ENCODE data around the gene ORC3. TPM values are rescaled to one million over a fixed set of nuclear protein-coding genes. Genes with fewer than 3 reads are reported as not detected.

ORC3 gene
- total RNA-seq, 2 experiments from 2014 or later: 24.1 to 24.5 TPM

- DNase-seq: no peak
- ChIA-PET CTCF (interaction anchor here (1.2 kb wide), 1 partner anchor 44 kb away, joined by 3 read pairs; no protein-coding TSS in a partner anchor), POLR2A (no interaction called here)
- no peaks in the 10 kb centered on the region for H3K4me1 Mint-ChIP-seq
- H3K27me3 Mint-ChIP-seq: no peaks in the 10 kb centered on the region
- no peak overlapping the region for H3K27ac Mint-ChIP-seq
- H3K4me3 Mint-ChIP-seq: no peak overlapping the region
- peaks cover 31% of the 10 kb centered on the region for H3K36me3 Mint-ChIP-seq (ENCODE audit: low read depth)
- H3K9me3 Mint-ChIP-seq: no peaks in the 10 kb centered on the region
Measured at GRCh38 chr6:87617405-87617804, 27.5 kb downstream of the ORC3 start.

- ChIA-PET CTCF (no interaction called here), POLR2A (no interaction called here)
- no peaks in the 10 kb centered on the region for H3K9me3 Mint-ChIP-seq
- H3K27me3 Mint-ChIP-seq: no peaks in the 10 kb centered on the region
- H3K27ac Mint-ChIP-seq: no peak overlapping the region
- H3K36me3 Mint-ChIP-seq (ENCODE audit: low read depth): peaks cover 29% of the 10 kb centered on the region
- H3K4me3 Mint-ChIP-seq: no peak overlapping the region
- H3K4me1 Mint-ChIP-seq: peaks cover 8% of the 10 kb centered on the region
- no peak for DNase-seq
Measured at GRCh38 chr6:87618531-87618930, 28.6 kb downstream of the ORC3 start.

- H3K27me3 Mint-ChIP-seq: no peaks in the 10 kb centered on the region
- no peak for DNase-seq
- peak overlapping the region; percentile 30 for H3K27ac Mint-ChIP-seq
- peaks cover 8% of the 10 kb centered on the region for H3K4me1 Mint-ChIP-seq
- H3K9me3 Mint-ChIP-seq: no peaks in the 10 kb centered on the region
- CTCF ChIA-PET: no interaction called here
- no peak overlapping the region for H3K4me3 Mint-ChIP-seq
- peaks cover 29% of the 10 kb centered on the region for H3K36me3 Mint-ChIP-seq (ENCODE audit: low read depth)
- POLR2A ChIA-PET: no interaction called here
Measured at GRCh38 chr6:87623248-87623647, 33.3 kb downstream of the ORC3 start.

- POLR2A ChIA-PET: no interaction called here
- no peak overlapping the region for H3K4me3 Mint-ChIP-seq
- no peaks in the 10 kb centered on the region for H3K27me3 Mint-ChIP-seq
- H3K9me3 Mint-ChIP-seq: no peaks in the 10 kb centered on the region
- CTCF ChIA-PET: no interaction called here
- DNase-seq: no peak
- peaks cover 39% of the 10 kb centered on the region for H3K36me3 Mint-ChIP-seq (ENCODE audit: low read depth)
- peaks cover 1% of the 10 kb centered on the region for H3K4me1 Mint-ChIP-seq
- no peak overlapping the region for H3K27ac Mint-ChIP-seq
Measured at GRCh38 chr6:87628424-87628823, 38.5 kb downstream of the ORC3 start.

GRCh38 chr6:87628881-87629280 lies 38.9 kb downstream of the ORC3 start:
- H3K4me1 Mint-ChIP-seq: no peaks in the 10 kb centered on the region
- H3K36me3 Mint-ChIP-seq (ENCODE audit: low read depth): peaks cover 37% of the 10 kb centered on the region
- H3K4me3 Mint-ChIP-seq: no peak overlapping the region
- no peaks in the 10 kb centered on the region for H3K27me3 Mint-ChIP-seq
- H3K9me3 Mint-ChIP-seq: no peaks in the 10 kb centered on the region
- H3K27ac Mint-ChIP-seq: no peak overlapping the region
- CTCF ChIA-PET: no interaction called here
- POLR2A ChIA-PET: no interaction called here
- no peak for DNase-seq

- ChIA-PET CTCF (no interaction called here), POLR2A (no interaction called here)
- Mint-ChIP-seq H3K27me3 (no peaks in the 10 kb centered on the region), H3K27ac (no peak overlapping the region), H3K9me3 (no peaks in the 10 kb centered on the region), H3K36me3 (ENCODE audit: low read depth) (peaks cover 28% of the 10 kb centered on the region), H3K4me3 (no peak overlapping the region), H3K4me1 (no peaks in the 10 kb centered on the region)
- no peak for DNase-seq
Measured at GRCh38 chr6:87630746-87631145, 40.8 kb downstream of the ORC3 start.

- Mint-ChIP-seq H3K27ac (no peak overlapping the region), H3K36me3 (ENCODE audit: low read depth) (peaks cover 39% of the 10 kb centered on the region), H3K27me3 (no peaks in the 10 kb centered on the region), H3K4me3 (no peak overlapping the region), H3K4me1 (no peaks in the 10 kb centered on the region), H3K9me3 (no peaks in the 10 kb centered on the region)
- DNase-seq: no peak
- CTCF ChIA-PET: interaction anchor here (1.4 kb wide), 1 partner anchor 10 kb away, joined by 3 read pairs; no protein-coding TSS in a partner anchor
- POLR2A ChIA-PET: no interaction called here
Measured at GRCh38 chr6:87633851-87634250, 43.9 kb downstream of the ORC3 start.

- ChIA-PET CTCF (no interaction called here), POLR2A (no interaction called here)
- peaks cover 42% of the 10 kb centered on the region for H3K36me3 Mint-ChIP-seq (ENCODE audit: low read depth)
- no peaks in the 10 kb centered on the region for H3K27me3 Mint-ChIP-seq
- H3K9me3 Mint-ChIP-seq: no peaks in the 10 kb centered on the region
- DNase-seq: no peak
- H3K27ac Mint-ChIP-seq: no peak overlapping the region
- peaks cover 4% of the 10 kb centered on the region for H3K4me1 Mint-ChIP-seq
- H3K4me3 Mint-ChIP-seq: no peak overlapping the region
Measured at GRCh38 chr6:87636315-87636714, 46.4 kb downstream of the ORC3 start.

GRCh38 chr6:87637106-87637505 lies 47.2 kb downstream of the ORC3 start:
- H3K4me1 Mint-ChIP-seq: peaks cover 6% of the 10 kb centered on the region
- no peak for DNase-seq
- H3K9me3 Mint-ChIP-seq: no peaks in the 10 kb centered on the region
- H3K4me3 Mint-ChIP-seq: no peak overlapping the region
- no peaks in the 10 kb centered on the region for H3K27me3 Mint-ChIP-seq
- POLR2A ChIA-PET: no interaction called here
- H3K27ac Mint-ChIP-seq: no peak overlapping the region
- H3K36me3 Mint-ChIP-seq (ENCODE audit: low read depth): peaks cover 42% of the 10 kb centered on the region
- CTCF ChIA-PET: no interaction called here

GRCh38 chr6:87639373-87639772 lies 49.4 kb downstream of the ORC3 start:
- ChIA-PET POLR2A (no interaction called here), CTCF (no interaction called here)
- Mint-ChIP-seq H3K4me3 (no peak overlapping the region), H3K27ac (no peak overlapping the region), H3K4me1 (peaks cover 7% of the 10 kb centered on the region), H3K36me3 (ENCODE audit: low read depth) (peaks cover 31% of the 10 kb centered on the region), H3K9me3 (no peaks in the 10 kb centered on the region), H3K27me3 (no peaks in the 10 kb centered on the region)
- DNase-seq: no peak

GRCh38 chr6:87641065-87641692 lies 51.2 kb downstream of the ORC3 start:
- Mint-ChIP-seq H3K27me3 (no peaks in the 10 kb centered on the region), H3K4me1 (peaks cover 20% of the 10 kb centered on the region), H3K36me3 (ENCODE audit: low read depth) (peaks cover 28% of the 10 kb centered on the region), H3K27ac (no peak overlapping the region), H3K4me3 (no peak overlapping the region), H3K9me3 (no peaks in the 10 kb centered on the region)
- ChIA-PET CTCF (interaction anchor here (0.9 kb wide), 1 partner anchor 51 kb away, joined by 3 read pairs; the partner anchor contains the start of genes ORC3 and RARS2), POLR2A (interaction anchor here (0.8 to 1.3 kb wide), 3 partner anchors 16 to 61 kb away, joined by 3 to 4 read pairs (median 3); partner anchors contain the start of gene AKIRIN2)
- DNase-seq: no peak

GRCh38 chr6:87645080-87645479 lies 55.1 kb downstream of the ORC3 start:
- DNase-seq: peak; percentile 24
- H3K9me3 Mint-ChIP-seq: no peaks in the 10 kb centered on the region
- ChIA-PET POLR2A (interaction anchor here (0.9 to 1.9 kb wide), 6 partner anchors 13 to 97 kb away, joined by 3 to 8 read pairs (median 3); partner anchors contain the start of genes AKIRIN2, ORC3 and RARS2), CTCF (interaction anchor here (1.0 kb wide), 1 partner anchor 112 kb away, joined by 3 read pairs; no protein-coding TSS in a partner anchor)
- peaks cover 11% of the 10 kb centered on the region for H3K36me3 Mint-ChIP-seq (ENCODE audit: low read depth)
- peak overlapping the region; percentile 77 for H3K4me3 Mint-ChIP-seq
- H3K4me1 Mint-ChIP-seq: peaks cover 20% of the 10 kb centered on the region
- peak overlapping the region; percentile 77 for H3K27ac Mint-ChIP-seq
- no peaks in the 10 kb centered on the region for H3K27me3 Mint-ChIP-seq

- no peak for DNase-seq
- POLR2A ChIA-PET: interaction anchor here (0.6 to 1.0 kb wide), 2 partner anchors 19 to 64 kb away, joined by 3 read pairs; partner anchors contain the start of genes ORC3 and RARS2
- Mint-ChIP-seq H3K27me3 (no peaks in the 10 kb centered on the region), H3K9me3 (no peaks in the 10 kb centered on the region), H3K36me3 (ENCODE audit: low read depth) (peaks cover 49% of the 10 kb centered on the region), H3K4me1 (peaks cover 30% of the 10 kb centered on the region), H3K27ac (peak overlapping the region; percentile 40), H3K4me3 (no peak overlapping the region)
- CTCF ChIA-PET: no interaction called here
Measured at GRCh38 chr6:87653074-87653962, 63.4 kb downstream of the ORC3 start.
